Colonic mucosa (tissue), 4 donors: ENCODE results near the gene IRF9. TPM values are rescaled to one million over a fixed set of nuclear protein-coding genes. Genes with fewer than 3 reads are reported as not detected.

ENCODE experiments used
- DNase-seq: peaks from one replicate; pipeline ENCODE4 v3.0.0-alpha.2; 2020
- H3K27ac ChIP-seq: fragments of 200-600 bp; one replicate; pipeline ENCODE4 v1.8.0; 2021
- H3K27me3 ChIP-seq: fragments of 200-600 bp; one replicate; pipeline ENCODE4 v1.8.0; 2021
- H3K36me3 ChIP-seq: fragments of 200-600 bp; one replicate; pipeline ENCODE4 v1.8.0; 2021
- H3K4me1 ChIP-seq: fragments of 200-600 bp; one replicate; pipeline ENCODE4 v1.8.0; 2021; ENCODE audit warnings: mild to moderate bottlenecking
- H3K4me3 ChIP-seq: fragments of 200-600 bp; one replicate; pipeline ENCODE4 v1.8.0; 2021
- H3K9ac ChIP-seq, 2 donors: one replicate each; pipeline ENCODE4 v1.7.0; 2013; ENCODE audit warnings: control low read depth in 2 of 2, low read depth in 2 of 2, low read length in 2 of 2
- H3K9me3 ChIP-seq: fragments of 200-600 bp; one replicate; pipeline ENCODE4 v1.8.0; 2021
- intact Hi-C: fragments of 100-400 bp; cut with DNase I; formaldehyde crosslinking; loops from one replicate; pipeline ENCODE4 v1.14.1; 2022
- total RNA-seq, 2 donors: library from RNA; stranded (reverse); fragmentation: NEBNext Ultra II Directional in 1 of 2; extraction: Animal tissue kit (Norgen Biotek cat#: 25700) in 1 of 2; gene quantifications; one replicate each; pipeline ENCODE4 v1.2.1, GENCODE V29; 2021
- TF ChIP-seq, protein P1 (sequence below): fragments of 200-600 bp; IDR thresholded peaks from one replicate; pipeline ENCODE4 v1.8.0; 2022; ENCODE audit warnings: antibody characterized with exemption, mild to moderate bottlenecking
- donor health status: healthy.
- donor health status: DM: no; HTN: no; CAD: no.
- donor health status: DM: no; HTN: no; CAD: no.

IRF9 gene
- total RNA-seq, 2 donors from 2014 or later: 54.4 to 57.5 TPM

DNA sequence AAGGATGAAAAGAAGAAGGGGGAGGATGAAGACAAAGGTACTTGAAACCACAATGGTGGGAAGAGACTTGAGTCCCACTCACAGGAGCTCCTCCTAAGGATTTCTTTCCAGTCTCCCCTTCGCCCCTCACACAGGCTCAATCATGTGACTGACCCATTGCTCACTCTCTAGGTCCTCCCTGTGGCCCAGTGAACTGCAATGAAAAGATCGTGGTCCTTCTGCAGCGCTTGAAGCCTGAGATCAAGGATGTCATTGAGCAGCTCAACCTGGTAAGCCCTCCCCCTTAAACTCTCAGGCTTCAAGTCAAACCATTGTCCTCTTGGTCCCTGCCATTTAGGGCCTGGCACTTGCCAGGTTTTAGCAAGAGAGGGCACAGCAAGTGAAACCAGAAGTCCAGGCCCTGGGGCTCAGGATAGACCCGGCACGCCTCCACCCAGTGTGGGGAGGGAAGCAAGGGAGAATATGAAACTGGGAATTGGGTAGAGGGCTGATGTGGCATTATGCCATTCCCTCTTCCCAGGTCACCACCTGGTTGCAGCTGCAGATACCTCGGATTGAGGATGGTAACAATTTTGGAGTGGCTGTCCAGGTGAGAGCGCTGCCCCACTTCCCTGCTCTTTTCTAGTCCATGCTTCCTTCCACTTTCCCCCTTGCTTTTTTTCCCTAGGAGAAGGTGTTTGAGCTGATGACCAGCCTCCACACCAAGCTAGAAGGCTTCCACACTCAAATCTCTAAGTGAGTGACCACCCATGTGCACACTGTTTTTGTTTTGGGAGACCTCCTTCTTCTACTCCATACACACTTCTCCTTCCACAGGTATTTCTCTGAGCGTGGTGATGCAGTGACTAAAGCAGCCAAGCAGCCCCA lies 23.3 kb upstream of the IRF9 start:
- no peaks in the 10 kb centered on the region for H3K9me3 ChIP-seq
- no peaks in the 10 kb centered on the region for H3K27me3 ChIP-seq
- H3K4me3 ChIP-seq: no peak overlapping the region
- TF ChIP-seq, protein P1, sequence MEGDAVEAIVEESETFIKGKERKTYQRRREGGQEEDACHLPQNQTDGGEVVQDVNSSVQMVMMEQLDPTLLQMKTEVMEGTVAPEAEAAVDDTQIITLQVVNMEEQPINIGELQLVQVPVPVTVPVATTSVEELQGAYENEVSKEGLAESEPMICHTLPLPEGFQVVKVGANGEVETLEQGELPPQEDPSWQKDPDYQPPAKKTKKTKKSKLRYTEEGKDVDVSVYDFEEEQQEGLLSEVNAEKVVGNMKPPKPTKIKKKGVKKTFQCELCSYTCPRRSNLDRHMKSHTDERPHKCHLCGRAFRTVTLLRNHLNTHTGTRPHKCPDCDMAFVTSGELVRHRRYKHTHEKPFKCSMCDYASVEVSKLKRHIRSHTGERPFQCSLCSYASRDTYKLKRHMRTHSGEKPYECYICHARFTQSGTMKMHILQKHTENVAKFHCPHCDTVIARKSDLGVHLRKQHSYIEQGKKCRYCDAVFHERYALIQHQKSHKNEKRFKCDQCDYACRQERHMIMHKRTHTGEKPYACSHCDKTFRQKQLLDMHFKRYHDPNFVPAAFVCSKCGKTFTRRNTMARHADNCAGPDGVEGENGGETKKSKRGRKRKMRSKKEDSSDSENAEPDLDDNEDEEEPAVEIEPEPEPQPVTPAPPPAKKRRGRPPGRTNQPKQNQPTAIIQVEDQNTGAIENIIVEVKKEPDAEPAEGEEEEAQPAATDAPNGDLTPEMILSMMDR: no peak
- peak overlapping the region in 1 of 2 donors; percentile 90 for H3K9ac ChIP-seq
- no peak overlapping the region for H3K27ac ChIP-seq
- intact Hi-C loops: no loop called here
- peaks cover 25% of the 10 kb centered on the region for H3K4me1 ChIP-seq
- H3K36me3 ChIP-seq: peaks cover 13% of the 10 kb centered on the region
- no peak for DNase-seq

DNA sequence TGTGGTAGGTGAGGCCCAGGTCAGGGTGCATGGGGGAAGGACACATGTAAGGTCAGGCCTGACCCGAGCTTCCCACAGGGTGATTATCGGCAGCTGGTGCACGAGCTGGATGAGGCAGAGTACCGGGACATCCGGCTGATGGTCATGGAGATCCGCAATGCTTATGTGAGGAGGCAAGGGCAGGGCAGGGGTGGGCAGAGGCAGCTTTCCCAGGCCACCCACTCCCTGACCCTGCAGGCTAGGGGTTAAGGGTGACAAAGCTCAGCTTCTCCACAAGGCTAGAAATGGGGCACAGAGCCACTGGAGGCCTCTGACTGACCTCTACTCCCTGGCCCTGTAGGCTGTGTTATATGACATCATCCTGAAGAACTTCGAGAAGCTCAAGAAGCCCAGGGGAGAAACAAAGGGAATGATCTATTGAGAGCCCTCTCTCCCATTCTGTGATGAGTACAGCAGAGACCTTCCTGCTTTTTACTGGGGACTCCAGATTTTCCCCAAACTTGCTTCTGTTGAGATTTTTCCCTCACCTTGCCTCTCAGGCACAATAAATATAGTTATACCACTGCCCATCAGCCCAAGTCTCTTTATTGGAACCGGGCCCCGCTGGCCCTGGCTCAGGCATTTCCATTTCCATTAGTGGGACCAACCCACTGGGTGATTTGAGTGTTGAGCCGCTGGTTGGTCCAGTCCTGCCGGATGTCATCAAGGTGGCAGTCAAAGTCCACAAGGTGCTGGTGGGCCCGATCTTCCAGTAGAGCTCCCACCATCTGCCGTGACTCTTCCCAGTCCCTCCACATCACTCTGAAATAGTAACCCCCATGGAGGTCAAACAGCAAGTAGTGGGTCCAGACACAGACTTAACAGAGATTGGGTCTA lies 22.4 kb upstream of the IRF9 start:
- Histone ChIP-seq H3K9ac (no peak overlapping the region), H3K9me3 (no peaks in the 10 kb centered on the region), H3K36me3 (peaks cover 13% of the 10 kb centered on the region), H3K4me1 (peaks cover 25% of the 10 kb centered on the region), H3K4me3 (no peak overlapping the region), H3K27me3 (no peaks in the 10 kb centered on the region), H3K27ac (no peak overlapping the region)
- TF ChIP-seq, protein P1: no peak
- DNase-seq: no peak
- intact Hi-C loops: no loop called here

DNA sequence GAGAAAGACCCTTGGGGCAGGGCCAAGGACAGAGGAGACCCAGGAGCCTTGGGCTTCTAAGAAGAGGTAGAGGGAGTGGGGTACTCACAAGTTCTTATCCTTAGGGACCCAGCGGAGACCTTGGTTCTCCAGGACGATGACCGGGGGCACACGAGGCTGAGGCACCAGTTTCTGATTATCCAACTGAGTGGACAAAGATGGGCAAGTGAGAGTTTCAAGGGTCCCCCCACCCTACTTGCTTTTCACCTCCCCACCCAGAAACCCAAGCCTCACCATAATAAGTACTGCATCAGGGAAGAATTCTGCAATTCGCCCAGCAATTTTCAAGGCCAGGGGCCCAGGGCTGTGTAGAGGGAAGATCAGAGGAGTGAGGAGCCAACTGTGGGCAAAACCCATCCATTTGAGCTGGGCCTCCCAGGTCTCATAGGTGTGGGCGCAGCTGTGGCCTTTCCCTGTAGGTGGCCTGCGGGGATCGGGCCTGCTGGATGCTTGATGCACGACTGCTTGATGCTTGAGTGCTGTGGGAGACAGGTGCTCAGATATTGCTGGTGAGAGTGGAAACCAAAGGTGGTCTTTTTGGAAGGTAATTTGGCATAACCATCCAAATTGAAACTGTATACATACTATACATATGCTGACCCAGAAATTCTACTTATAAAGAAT lies 21.7 kb upstream of the IRF9 start:
- TF ChIP-seq, protein P1: no peak
- Histone ChIP-seq H3K27me3 (no peaks in the 10 kb centered on the region), H3K9ac (peak overlapping the region; percentile 13 to 14), H3K27ac (peak overlapping the region; percentile 94), H3K9me3 (no peaks in the 10 kb centered on the region), H3K4me1 (peaks cover 25% of the 10 kb centered on the region), H3K4me3 (no peak overlapping the region), H3K36me3 (peaks cover 13% of the 10 kb centered on the region)
- no peak for DNase-seq
- intact Hi-C loops: no loop called here

DNA sequence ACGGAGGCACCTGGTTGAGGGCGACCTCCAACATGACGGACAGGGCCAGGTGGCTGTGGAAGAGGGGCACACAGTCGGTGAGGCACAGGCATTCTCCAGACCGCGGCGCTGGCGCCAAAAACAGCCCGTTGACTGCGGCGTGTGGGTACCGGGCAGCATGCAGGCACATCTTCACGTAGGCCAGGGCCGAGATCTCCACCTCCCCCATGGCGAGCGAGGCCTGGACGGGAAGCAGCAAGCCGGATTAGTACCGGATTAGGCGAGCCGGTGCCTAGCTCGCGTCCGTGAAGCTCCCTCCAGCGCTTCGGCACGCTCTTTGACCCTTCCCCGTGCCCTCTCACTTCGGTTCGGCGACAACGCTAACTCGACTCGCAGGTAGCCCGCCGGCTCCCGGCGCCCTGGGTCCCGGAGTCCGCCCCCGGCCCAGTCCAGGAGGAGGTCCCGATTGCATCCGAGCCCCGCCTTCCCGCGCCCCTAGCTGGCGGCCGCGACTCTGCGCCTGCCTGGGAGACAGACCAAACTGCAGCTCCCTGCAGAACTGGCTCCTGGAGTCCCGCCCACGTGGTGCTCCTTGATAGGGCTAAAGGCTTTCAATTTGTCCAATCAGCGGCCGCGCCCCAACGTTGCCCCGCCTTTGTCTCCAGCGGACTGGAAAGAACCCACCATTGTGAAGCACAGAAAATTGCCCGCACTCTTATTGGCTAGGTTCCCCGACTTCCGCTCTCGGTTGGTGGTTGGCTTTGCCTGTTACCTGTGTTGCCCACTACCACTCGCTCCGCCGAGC lies 19.8 kb upstream of the IRF9 start, which contains the start of gene EMC9:
TSS of gene EMC9 (minus strand) at position 495 of the 784 bp plus-strand sequence. CDS start at position 208, 287 bp downstream.
- Histone ChIP-seq H3K9me3 (no peaks in the 10 kb centered on the region), H3K27me3 (no peaks in the 10 kb centered on the region), H3K4me1 (peaks cover 30% of the 10 kb centered on the region), H3K4me3 (peak within 1 kb of the TSS; percentile 63), H3K27ac (peak within 1 kb of the TSS; percentile 94), H3K36me3 (peaks cover 13% of the 10 kb centered on the region), H3K9ac (peak within 1 kb of the TSS; percentile 79 to 92)
- intact Hi-C loops: loop anchor here (2.0 kb wide), 1 partner anchor 26 kb away; the partner anchor contains the start of genes DCAF11 and NRL
- peak; percentile 100 for DNase-seq
- TF ChIP-seq, protein P1: peak; percentile 48
